Erythroblast (primary cell): ENCODE data around the gene FCMR.

ENCODE experiments used
- GATA1 ChIP-seq: IDR thresholded peaks from 2 replicates; pipeline ENCODE4 v1.6.1; 2011; ENCODE audit warnings: low read depth, mild to moderate bottlenecking, control low read depth, low read length, moderate library complexity
- POLR2A ChIP-seq: IDR thresholded peaks from 2 replicates; pipeline ENCODE4 v1.6.1; 2011; ENCODE audit warnings: mild to moderate bottlenecking, low read length

GRCh38 chr1:206970446-206970845, 48.7 kb upstream of the FCMR start, which contains the start of gene FCAMR:
- TF ChIP-seq POLR2A: no peak
- TF ChIP-seq GATA1: no peak
